GM19193 (cell line): ENCODE results near the gene SLC19A2.

Source experiments
- POLR2A ChIP-seq: IDR thresholded peaks from 4 replicates; pipeline ENCODE4 v1.6.1; 2011; ENCODE audit not compliant: insufficient read depth, insufficient read length; ENCODE audit errors: extremely low read depth

The SLC19A2 gene

GRCh38 chr1:169461390-169462000, 24.2 kb downstream of the SLC19A2 start:
- TF ChIP-seq POLR2A, result no peak

- TF ChIP-seq POLR2A, result no peak
These were observed 25.4 kb downstream of the SLC19A2 start for GRCh38 chr1:169460191-169460833.

GRCh38 chr1:169457443-169457842, 28.3 kb downstream of the SLC19A2 start:
- no peak for TF ChIP-seq POLR2A

DNA sequence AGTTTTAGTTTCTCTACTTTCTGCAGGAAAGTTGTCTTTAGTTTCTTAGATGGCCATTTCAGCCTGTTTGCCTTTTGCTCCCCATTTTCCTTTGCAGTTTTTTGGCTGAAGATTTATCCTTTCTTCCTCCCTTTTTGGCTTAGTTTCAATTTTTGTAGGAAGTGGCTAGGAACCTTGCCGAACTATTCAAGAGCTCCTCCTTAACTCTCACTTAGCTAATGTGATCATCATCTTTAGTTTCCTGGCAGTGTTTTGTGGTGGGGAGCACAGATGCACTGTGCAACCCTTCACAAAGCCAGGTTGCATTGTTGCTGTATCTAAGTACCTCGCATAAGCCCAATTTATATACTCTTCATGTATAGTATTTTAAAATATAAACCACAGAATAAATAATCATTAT, 29.7 kb downstream of the SLC19A2 start:
- no peak for TF ChIP-seq POLR2A

DNA sequence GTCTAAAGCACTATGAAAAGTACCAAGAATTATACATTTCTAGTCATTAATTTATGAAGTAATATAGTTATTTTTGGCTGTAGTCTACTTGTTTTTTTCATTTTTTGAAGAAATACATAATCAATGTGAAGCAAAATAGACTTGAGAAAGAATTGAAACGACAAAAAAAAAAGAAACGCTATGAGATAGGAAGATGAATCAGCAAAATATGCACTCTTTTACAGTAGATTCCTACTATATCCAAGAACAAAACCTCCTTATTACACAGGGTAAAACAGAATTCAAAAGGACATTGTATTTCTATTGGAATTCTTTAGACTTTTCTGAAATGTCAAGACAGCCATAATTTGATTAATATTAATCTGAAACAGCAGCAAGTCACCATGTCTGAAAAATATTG, 32.8 kb downstream of the SLC19A2 start:
- no peak for TF ChIP-seq POLR2A

DNA sequence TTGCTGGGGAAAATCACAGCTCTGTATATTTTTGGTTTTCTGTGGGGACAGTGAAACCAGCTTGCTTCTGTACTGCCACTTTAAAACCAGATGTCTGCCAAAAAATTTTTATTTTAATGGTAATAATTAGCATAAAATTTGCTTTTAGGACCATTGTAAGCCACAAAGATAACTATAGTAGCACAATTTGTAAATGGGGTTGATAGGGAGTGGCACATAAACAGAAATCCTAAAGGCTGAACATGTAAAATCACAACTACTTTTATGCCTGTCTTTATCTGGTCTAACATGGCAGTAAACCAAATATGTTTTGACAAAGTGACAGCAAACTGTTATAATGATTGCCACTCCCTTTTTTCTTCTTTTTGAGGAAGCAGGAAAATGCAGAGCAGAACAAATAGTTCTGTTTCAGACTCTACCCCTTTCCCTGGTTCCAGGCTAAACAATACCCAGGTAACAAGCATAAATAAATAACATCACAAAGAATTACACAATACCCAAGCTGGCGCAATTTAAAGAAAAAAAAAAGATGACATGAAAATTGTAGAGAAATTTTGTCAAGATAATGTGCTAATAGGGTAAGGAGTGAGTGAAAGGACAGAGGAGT, 34.4 kb downstream of the SLC19A2 start:
- no peak for TF ChIP-seq POLR2A

- no peak for TF ChIP-seq POLR2A
These were observed 41.8 kb downstream of the SLC19A2 start for GRCh38 chr1:169443923-169444322.

DNA sequence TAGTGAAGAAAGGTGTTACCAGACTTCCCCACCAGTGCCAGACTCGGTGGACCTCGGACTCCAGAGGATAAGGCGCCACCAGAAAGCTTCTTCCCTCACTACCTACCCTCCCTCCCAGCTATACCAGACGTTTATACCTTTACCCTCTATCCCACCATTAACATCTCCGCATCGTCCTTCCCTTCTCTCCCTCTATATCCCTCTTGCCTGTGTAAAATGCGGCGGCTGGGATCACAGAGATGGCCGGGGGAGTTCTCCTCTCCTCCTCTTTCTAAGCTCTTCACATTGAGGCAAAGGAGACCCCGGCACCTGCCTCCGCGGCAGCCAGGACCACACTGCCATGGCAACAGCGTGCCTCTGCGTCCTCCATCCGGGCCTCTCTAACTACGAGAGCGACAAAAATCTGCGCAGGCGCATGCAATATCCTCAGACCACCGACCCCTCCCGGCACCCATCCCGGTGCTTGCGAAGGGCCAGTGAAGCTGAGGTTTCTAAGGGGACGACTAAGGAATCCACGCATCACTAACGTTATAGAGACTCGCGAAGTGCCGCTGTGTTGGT, 58.6 kb downstream of the SLC19A2 start, which contains the start of gene CCDC181:
TSS of gene CCDC181 (minus strand) at position 394 of the 561 bp plus-strand sequence. CDS start 2,547 bp downstream, outside the sequence.
- TF ChIP-seq POLR2A, result no peak

GRCh38 chr1:169426174-169426705, 59.5 kb downstream of the SLC19A2 start:
- no peak for TF ChIP-seq POLR2A

DNA sequence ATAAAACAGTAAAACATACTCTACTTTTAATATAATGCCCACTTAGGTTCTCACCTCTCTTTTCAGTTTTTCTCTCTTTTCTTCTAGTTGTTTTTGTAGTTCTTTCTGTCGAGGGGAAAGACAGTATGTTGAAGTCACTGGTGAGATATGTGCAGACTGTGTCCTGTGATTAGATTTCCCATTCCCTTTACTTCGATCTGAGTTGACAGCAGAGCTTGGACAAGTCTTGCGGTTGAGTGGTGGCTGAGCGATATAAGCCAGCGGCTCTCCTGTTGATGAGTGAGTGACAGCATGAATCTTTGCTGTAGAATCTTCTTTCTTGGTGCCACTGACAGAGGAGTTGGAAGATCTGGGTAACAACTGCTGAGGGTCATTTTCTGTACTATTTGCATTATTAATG, 64.4 kb downstream of the SLC19A2 start:
- no peak for TF ChIP-seq POLR2A

DNA sequence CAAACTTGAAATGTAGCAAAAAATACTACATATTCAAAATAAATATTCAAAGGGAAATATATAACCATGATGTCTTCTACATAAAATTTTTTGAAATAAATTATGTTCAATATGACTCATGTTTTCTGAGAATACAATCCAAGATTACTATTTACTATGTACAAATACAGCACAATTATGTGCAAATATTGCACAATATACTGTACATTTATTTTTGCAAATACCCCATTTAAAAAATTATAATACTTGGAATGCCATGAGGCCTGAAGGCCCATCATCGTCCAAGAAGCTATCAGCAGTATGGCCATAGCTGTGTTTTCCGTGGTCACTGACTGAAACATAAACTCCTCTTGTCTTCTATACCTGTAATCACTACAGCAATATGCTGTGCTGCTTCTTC, 70.8 kb downstream of the SLC19A2 start:
- no peak for TF ChIP-seq POLR2A
